GM19099 (cell line): ENCODE results near the gene SECISBP2L.

Experiments used
- POLR2A ChIP-seq: IDR thresholded peaks from 3 replicates; pipeline ENCODE4 v1.6.1; 2011; ENCODE audit warnings: low read depth; ENCODE audit not compliant: insufficient read length; ENCODE audit errors: extremely low read depth

SECISBP2L gene

GRCh38 chr15:48965972-48966371 is 80.3 kb downstream of the SECISBP2L start:
- no peak for TF ChIP-seq POLR2A

- no peak for TF ChIP-seq POLR2A
Observed at GRCh38 chr15:48964898-48965297, 81.3 kb downstream of the SECISBP2L start.

- no peak for TF ChIP-seq POLR2A
Observed at GRCh38 chr15:48963524-48964113, 82.6 kb downstream of the SECISBP2L start, which contains the start of gene SHC4. Gene SHC4 (minus strand): TSS chr15:48963919. CDS start chr15:48963015, 904 bp downstream.

- TF ChIP-seq POLR2A, result no peak
Observed at GRCh38 chr15:48962662-48963523, 83.4 kb downstream of the SECISBP2L start.

DNA sequence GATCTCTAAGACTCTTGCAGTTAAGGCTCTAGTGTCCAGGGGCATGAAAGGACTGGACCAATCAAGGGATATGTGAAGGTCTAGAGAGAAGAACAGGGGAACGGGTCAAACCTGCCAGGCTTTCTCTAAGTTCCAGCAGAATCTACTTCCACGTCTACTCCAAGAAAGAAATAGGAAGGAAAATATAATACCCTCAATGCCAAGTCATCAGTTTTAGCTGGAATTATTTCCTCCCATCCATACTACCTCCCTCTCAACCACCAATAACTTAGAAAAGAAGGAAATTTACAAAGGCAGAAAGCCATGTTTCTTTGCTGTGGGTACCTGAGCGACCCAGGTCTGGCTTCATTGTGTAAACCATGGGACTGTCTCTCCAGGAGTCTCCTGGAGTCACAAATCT is 90.3 kb downstream of the SECISBP2L start:
- no peak for TF ChIP-seq POLR2A

GRCh38 chr15:48955370-48955769 is 90.9 kb downstream of the SECISBP2L start:
- no peak for TF ChIP-seq POLR2A

GRCh38 chr15:48954538-48954937 is 91.7 kb downstream of the SECISBP2L start:
- TF ChIP-seq POLR2A, result no peak

- no peak for TF ChIP-seq POLR2A
Observed at GRCh38 chr15:48946840-48947187, 99.4 kb downstream of the SECISBP2L start.

DNA sequence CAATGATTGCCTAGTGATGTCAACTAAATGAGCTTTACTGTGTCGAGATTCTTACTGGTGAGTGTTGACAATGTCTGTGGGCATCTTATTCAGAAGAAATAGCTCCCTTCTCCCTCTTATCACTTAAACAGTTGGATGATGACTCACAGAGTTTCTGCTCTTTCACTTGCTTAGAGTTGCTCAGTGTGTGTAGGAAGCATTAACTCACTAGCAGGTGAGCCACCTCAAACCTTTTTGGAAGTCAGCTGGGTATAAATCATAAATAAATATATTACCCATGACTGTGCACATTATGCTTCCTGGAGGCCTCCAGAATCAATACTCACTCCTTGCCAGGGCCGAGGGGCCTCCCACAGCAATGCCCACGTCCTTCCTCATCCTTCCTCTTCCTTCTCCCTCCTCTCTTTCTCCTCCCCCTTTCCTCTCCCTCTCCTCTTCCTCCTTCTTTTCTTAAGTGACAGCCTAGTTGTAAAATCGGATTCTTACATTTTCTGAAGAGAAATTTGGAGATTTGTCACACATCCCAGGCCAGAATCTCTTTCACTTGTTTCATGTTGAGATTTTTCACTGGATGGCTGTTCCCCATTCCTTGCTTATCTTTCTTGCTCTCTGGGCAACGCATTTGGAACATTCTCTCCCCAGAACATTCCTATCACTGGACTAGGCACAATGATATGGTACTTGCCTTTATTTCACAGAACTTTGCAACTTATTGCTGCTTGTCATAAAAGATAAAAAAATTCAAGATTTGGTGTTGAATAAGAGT is 100.0 kb downstream of the SECISBP2L start:
- no peak for TF ChIP-seq POLR2A

DNA sequence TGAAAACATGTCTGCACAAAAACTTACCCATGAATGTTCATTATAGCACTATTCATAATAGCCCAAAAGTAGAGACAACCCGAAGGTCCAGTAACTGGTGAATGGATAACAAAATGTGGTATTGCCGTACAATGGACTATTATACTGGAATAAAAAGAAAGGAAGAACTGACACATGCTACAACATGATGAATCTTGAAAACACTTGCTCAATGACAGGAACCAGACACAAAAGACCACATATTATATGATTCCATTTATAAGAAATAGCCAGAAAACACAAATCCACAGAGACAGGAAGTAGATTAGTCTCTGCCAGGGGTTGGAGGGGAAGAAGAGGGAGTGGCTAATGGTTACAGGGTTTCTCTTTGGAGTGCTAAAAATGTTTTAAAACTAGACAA is 100.9 kb downstream of the SECISBP2L start:
- no peak for TF ChIP-seq POLR2A

DNA sequence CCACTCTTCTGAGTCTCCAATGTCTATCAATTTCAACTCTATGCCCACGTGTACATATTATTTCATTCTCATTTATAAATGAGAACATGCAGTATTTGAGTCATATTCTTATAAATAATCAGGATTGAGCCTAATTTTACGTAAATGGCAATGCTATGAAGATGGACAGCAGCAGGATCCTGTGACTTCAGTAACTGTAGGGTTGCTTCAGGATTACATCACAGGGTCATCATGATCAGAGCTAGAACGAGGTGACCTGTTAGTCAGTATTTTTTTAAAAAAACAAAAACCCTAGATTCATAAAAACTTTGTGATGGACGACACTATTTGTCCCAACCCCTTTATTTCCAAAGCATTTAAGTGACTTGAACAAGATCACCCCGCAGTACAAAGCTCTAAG is 104.3 kb downstream of the SECISBP2L start:
- no peak for TF ChIP-seq POLR2A

DNA sequence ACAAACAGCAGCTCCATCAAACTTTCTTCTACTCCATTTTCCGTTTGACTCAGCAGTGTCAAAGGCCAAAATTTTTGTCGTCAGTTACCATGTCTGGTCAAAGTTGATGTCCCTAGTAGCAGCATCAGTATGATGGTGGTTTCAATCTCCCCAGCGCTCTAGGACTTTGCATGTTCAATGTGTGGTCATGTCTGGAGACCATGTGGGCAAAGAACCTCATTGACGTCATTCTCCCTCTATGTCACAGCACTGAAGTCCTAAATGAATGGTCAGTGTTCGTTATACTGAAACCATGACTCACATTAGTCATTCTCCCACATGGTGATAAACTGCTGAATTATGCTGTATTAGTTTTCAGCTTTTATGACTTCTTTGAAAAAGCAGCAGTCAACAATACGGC is 105.7 kb downstream of the SECISBP2L start:
- no peak for TF ChIP-seq POLR2A

DNA sequence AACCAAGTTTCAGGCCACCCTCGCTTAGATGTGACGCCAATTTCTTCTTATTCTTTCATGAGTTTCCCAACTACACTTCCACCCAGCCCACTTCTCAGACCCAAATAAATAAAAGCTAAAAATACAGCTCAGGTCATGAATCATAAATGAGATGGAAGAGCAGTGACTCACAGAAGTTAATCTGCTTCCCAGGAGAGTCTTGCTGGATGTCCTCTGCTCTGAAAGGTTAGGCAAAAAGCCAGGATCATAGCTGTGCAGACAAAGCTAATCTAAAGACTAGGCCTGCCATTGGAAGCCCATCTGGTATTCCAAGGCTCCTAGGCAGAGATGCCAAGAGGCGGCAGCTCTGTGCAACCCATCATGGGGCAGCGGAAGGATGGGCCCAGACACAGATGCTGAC is 106.6 kb downstream of the SECISBP2L start:
- TF ChIP-seq POLR2A, result no peak
